Stimulated activated CD4-positive, alpha-beta T cell treated with anti-CD3 and anti-CD28 coated beads, Interleukin-12 subunit alpha, Interleukin-12 subunit beta, amount 100 ng/mL, for 48 hours (primary cell): ENCODE results near the gene ARL6IP1.
"Not testable (repeated sequence)": the region's sequence is repeated elsewhere in the genome, so short reads cannot be mapped to it uniquely, and the experiment has no call there.

Experiments used
- DNase-seq, 3 donors: peaks; one replicate each; pipeline ENCODE4 v3.0.0-alpha.2; 2020; ENCODE audit warnings: low read depth in 2 of 3, low spot score in 1 of 3

Gene ARL6IP1

DNA sequence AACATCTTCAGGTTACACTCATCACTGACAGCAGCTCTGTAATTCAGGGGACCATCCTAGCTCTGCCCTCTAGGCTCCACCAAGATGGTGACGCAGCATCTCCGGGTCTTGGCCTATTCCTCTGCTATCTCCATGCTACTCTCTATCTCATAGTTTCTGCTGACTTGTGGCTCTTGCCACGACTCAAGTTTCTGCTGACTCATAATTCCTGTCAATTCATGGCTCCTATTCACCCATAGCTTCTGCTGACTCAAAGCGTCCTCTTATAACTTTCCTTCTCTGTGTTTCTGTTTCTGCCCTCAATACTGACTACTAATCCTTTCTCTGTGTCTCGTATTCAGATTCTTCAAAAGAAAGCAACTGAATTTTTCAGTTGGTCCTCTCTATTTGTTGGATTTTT lies 38.6 kb downstream of the ARL6IP1 start:
- not testable (repeated sequence) for DNase-seq

DNA sequence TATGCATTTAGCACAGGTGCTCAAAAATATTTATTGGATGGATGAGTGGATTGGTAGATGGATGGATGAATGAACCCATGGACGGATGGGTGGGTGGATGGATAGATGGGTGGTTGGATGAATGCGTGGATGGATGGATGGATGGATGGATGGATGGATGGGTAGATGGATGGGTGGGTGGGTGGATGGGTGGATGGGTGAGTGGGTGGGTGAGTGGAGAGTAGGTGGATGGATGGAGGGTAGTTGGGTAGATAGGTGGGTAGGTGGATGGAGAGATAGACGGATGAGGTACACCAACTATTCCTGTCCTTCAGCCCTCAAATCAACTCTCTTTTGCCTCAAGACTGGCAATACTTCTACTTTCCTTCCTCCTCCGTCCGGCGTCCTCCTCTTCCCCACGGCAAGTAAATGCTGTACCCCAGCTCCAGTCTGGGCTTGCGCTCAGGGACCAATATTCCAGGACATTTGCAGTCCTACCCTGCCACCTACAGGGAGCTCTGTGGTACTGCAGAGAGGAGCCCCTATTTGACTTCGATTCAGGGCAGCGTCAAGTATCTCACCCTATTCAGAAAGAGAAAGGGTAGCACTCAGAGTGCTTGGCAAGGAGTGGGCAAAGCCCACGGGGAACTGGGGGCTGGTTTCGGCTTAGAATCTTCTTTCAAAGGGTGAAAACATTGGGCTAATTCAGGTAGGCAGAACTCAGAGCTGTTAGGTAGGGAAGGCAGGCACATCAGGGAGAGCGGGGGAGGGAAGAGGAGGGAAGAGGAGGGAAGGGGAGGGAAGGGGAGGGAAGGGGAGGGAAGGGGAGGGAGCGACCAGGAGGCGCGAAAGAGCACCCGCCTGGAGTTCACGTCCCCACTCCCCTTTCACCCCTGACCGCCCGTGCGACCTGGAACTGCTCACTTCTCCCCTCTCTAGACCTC lies 41.5 kb downstream of the ARL6IP1 start:
- DNase-seq, result peak; percentile 11 to 41 (median 28)

DNA sequence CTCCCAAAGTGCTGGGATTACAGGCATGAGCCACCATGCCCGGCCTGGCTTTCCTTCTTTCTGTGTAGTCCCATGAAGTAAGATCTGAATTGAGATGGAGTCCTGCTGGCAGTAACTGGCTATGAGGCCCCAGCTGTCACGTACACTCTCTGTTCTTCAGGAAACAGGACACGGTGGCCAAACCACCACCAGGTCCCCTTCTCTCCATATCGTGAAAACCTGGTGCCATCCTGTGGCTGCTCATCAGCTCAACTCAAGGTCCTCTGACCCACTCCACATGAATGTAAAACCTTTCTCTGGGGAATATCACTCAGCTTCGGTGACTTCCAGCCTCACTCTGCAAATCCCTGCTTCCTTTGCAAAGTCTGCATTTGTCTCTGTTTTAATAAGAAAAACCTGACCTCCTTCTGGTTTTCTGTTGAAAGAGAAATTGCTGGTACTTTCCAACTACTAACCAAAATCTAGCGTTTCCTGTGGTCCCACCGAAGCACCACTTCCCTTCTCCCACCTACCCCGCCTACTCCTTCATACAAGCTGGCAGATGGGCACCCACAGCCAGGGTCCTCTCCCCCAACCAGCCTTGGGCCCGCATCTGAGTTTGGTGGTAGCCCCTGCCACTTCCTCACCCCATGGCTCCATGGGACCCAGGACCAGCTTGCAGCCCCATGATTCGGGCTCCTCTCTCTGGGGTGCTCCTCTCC lies 43.2 kb downstream of the ARL6IP1 start:
- DNase-seq, result not testable (repeated sequence)

DNA sequence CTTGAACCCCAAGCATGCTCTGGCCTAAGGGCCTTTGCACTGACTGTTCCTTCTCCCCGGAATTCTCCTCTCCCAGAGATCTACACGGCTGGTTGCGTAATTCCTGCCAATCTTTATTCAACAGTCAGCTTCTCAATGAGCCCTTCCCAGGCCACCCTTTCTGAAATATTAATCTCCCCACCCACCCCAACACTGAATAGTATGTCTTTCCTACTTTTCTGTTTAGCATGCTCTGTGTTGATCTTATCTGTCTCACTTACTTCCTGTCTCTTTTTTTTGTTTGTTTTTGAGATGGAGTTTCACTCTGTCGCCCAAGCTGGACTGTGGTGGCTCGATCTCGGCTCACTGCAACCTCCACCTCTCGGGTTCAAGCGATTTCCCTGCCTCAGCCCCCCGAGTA lies 44.7 kb downstream of the ARL6IP1 start:
- DNase-seq, result not testable (repeated sequence)

DNA sequence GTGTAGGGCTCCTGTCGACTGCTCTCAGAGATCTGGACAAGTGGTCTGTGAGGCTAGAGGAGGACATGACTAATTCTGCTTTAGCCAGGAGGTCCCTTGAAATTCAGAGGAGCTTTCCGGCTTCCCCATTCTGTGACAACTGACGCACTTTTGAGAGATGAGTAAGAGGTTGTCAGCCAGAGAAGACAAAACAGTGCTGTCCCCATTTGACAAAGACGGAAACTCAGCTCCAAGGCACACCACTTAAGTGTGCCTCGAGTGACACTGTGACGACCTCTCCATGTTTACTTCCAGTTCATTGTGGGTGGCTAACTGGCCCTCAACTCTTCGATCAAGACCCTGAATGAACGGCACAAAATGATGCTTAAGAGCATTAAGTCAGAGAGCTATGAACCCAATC lies 58.5 kb downstream of the ARL6IP1 start:
- DNase-seq, result not testable (repeated sequence)
